Measurements from ENCODE around the gene CAPN8.

The CAPN8 gene

GRCh38 chr1:223515926-223516325 is 149.6 kb downstream of the CAPN8 start:
- no peak overlapping the region for H3K4me3 ChIP-seq (ENCODE audit: low read depth, low read length)
- TF ChIP-seq, protein P1, sequence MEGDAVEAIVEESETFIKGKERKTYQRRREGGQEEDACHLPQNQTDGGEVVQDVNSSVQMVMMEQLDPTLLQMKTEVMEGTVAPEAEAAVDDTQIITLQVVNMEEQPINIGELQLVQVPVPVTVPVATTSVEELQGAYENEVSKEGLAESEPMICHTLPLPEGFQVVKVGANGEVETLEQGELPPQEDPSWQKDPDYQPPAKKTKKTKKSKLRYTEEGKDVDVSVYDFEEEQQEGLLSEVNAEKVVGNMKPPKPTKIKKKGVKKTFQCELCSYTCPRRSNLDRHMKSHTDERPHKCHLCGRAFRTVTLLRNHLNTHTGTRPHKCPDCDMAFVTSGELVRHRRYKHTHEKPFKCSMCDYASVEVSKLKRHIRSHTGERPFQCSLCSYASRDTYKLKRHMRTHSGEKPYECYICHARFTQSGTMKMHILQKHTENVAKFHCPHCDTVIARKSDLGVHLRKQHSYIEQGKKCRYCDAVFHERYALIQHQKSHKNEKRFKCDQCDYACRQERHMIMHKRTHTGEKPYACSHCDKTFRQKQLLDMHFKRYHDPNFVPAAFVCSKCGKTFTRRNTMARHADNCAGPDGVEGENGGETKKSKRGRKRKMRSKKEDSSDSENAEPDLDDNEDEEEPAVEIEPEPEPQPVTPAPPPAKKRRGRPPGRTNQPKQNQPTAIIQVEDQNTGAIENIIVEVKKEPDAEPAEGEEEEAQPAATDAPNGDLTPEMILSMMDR (IDR thresholded peaks at IDR 0.05; ENCODE audit: insufficient read depth, low read length, missing control alignments) = no peak
- ChIA-PET POLR2A (no interaction called here), CTCF (no interaction called here)
- DNase-seq (ENCODE audit: low read depth, low spot score) = no peak

DNA sequence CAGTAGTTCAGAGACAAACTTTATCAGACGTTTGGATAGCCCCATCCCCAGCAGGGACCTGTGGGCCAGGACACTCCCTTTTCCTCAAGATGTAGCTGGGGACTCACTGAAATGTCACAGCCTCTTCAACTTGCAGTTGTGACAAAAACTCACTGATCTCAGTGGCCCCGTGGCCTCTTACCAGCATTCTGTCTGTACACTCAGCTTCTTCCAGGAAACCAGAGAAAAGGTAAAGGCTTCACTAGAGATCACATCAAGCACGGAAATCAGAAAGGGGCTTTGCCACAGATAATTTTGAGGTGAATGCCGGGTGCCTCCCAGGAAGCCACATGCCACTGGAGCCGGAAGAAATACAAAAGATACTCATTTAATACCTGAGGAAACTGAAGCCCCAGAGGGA is 150.1 kb downstream of the CAPN8 start:
- TF ChIP-seq, protein P1 (IDR thresholded peaks at IDR 0.05; ENCODE audit: insufficient read depth, low read length, missing control alignments) = no peak
- H3K4me3 ChIP-seq (ENCODE audit: low read depth, low read length) = no peak overlapping the region
- no peak for DNase-seq (ENCODE audit: low read depth, low spot score)
- ChIA-PET CTCF (no interaction called here), POLR2A (no interaction called here)

- no peak for DNase-seq (ENCODE audit: low read depth, low spot score)
- ChIA-PET CTCF (no interaction called here), POLR2A (no interaction called here)
- no peak overlapping the region for H3K4me3 ChIP-seq (ENCODE audit: low read depth, low read length)
- TF ChIP-seq, protein P1 (IDR thresholded peaks at IDR 0.05; ENCODE audit: insufficient read depth, low read length, missing control alignments) = no peak
Observed at GRCh38 chr1:223514644-223515043, 150.9 kb downstream of the CAPN8 start.

- CTCF ChIA-PET = interaction anchor here (0.6 to 0.8 kb wide), 2 partner anchors 15 to 44 kb away, joined by 3 read pairs; no protein-coding TSS in a partner anchor
- POLR2A ChIA-PET = no interaction called here
- no peak for DNase-seq (ENCODE audit: low read depth, low spot score)
- H3K4me3 ChIP-seq (ENCODE audit: low read depth, low read length) = no peak overlapping the region
- TF ChIP-seq, protein P1 (IDR thresholded peaks at IDR 0.05; ENCODE audit: insufficient read depth, low read length, missing control alignments) = no peak
Observed at GRCh38 chr1:223513309-223513708, 152.2 kb downstream of the CAPN8 start.

GRCh38 chr1:223512057-223512456 is 153.4 kb downstream of the CAPN8 start:
- ChIA-PET CTCF (no interaction called here), POLR2A (no interaction called here)
- no peak overlapping the region for H3K4me3 ChIP-seq (ENCODE audit: low read depth, low read length)
- TF ChIP-seq, protein P1 (IDR thresholded peaks at IDR 0.05; ENCODE audit: insufficient read depth, low read length, missing control alignments) = no peak
- DNase-seq (ENCODE audit: low read depth, low spot score) = no peak

GRCh38 chr1:223508796-223509195 is 156.7 kb downstream of the CAPN8 start:
- CTCF ChIA-PET = no interaction called here
- TF ChIP-seq, protein P1 (IDR thresholded peaks at IDR 0.05; ENCODE audit: insufficient read depth, low read length, missing control alignments) = no peak
- no peak overlapping the region for H3K4me3 ChIP-seq (ENCODE audit: low read depth, low read length)
- POLR2A ChIA-PET = no interaction called here
- DNase-seq (ENCODE audit: low read depth, low spot score) = no peak
